ENCODE measurements around the gene TSSK2. TPM values are rescaled to one million over a fixed set of nuclear protein-coding genes. Genes with fewer than 3 reads are reported as not detected.

Gene TSSK2
- total and polyA plus RNA-seq, 2 of the 8 experiments (the other 6 are each of a cell fraction or from before 2014, with no cell fraction given), result not detected

- TF ChIP-seq BCL11A (IDR thresholded peaks at IDR 0.05; ENCODE audit: low read depth in 2 of 2, low read length in 2 of 2) (no peak), GTF2F1 (IDR thresholded peaks at IDR 0.05; ENCODE audit: borderline replicate concordance, low read depth, low read length) (no peak), JUN (IDR thresholded peaks at IDR 0.05; ENCODE audit: low read depth, low read length) (no peak)
Observed at GRCh38 chr22:19136915-19137314, 5.8 kb downstream of the TSSK2 start (continued).

All from H1 (cell line).